Measurements from ENCODE around the gene KCNT2.

The KCNT2 gene

DNA sequence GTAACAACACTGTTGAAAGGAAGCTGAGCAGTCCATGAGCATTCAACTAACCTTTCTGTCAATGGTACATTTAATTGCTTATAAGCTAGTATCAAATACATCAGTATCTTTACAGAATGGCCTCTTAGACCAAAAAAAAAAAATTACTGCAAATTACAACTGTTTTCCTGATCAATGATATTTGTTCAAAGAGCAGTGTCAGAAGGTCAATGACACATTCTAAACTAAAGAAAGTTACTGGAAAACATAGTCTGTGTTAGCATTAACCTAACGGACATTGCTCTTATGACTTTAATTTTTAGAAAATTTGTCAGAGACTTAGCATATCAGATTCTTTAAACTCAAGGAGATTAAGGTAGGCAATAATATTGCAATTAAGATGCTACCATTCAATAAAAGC, 162.5 kb downstream of the KCNT2 start:
- DNase-seq (ENCODE audit: low spot score) = no peak

DNA sequence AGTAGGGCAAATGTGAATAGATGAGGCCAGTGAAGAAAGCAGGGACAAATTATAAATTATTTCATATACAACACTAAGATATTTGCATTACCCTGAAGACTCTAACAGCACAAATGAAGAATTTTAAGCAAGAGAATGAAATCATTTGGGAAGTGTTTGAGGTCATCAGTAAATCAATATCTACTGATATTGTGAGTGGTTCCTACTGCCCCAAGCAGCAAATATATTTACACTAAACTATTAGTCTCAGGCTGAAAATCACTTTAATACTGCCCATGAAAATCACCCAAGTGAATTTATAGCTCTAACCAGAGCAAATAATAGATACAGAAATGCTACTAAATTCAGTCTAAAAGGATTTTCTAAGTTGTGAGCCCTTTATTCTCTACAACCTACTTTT, 163.6 kb downstream of the KCNT2 start:
- DNase-seq (ENCODE audit: low spot score) = no peak

DNA sequence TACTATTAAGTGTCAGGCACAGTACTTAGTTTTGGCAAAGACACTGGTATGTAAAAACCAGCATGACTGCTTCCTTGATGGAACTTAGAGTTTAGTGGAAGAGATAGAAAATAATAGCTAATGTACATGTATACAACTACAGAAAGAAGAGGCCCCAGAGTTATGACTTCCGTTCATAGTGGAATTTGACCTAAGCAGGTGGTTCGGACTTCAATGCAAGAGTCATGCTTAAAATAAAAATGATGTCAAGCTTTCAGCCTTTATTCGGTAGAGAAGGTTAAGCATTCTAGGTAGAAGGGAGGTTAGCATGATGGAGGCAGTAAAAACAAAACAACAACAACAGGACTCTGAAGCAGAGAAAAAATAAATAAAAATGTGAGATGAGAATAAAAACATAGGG, 165.9 kb downstream of the KCNT2 start:
- DNase-seq (ENCODE audit: low spot score) = no peak

DNA sequence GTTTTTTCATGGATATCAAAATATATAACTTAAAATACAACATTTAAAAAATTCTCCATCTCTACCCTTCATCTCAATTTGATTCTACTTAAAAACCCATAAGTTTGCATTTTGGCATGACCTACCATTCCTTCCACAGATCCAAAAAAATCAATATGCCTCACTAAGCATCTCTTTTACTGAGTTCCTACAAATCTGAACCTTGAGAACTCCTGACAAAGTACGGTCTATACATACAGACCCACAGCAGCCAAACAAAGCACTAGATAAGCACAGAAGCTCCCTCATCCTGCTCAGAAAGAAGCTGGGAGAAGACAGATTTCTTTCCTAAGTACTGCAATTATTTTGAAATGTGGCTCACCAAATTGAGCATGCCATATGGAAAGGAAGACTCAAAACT, 167.5 kb downstream of the KCNT2 start:
- DNase-seq (ENCODE audit: low spot score) = no peak

DNA sequence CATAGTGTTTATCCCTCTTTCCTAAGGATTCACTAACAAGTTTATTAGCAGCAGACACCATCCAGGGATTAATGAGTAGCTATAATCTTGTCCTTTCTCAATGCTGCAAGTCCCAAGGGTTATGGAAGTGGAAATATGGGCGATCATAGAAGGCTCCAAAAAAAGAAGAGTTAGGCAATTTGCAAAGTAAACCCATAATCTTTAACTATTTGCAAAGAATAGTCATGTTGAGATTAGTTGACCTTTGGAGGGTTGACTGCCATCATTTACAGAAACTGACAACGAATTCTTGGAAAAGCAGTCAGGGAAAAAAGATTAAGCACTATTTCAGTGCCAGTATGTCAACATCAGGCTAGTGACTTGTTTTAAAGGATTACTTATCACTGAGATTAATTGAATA, 169.9 kb downstream of the KCNT2 start:
- DNase-seq (ENCODE audit: low spot score) = no peak

DNA sequence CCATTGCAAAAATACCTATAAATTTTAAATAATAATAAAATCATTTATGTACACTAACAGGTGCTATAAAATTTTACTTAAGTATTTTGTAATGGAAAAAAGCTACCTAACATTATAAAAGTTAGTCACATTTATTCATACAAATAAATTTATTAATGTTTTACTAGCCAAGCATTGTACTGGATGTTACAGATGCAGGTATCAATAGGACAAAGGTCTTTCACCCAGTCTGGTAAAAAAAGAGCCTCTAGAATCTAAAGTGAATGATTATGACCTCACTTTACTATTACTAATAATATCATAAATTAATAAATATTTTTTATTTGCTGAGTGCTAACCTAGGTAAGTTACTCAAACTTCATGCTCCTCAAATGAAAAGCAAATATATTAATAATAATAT, 170.6 kb downstream of the KCNT2 start:
- no peak for DNase-seq (ENCODE audit: low spot score)

DNA sequence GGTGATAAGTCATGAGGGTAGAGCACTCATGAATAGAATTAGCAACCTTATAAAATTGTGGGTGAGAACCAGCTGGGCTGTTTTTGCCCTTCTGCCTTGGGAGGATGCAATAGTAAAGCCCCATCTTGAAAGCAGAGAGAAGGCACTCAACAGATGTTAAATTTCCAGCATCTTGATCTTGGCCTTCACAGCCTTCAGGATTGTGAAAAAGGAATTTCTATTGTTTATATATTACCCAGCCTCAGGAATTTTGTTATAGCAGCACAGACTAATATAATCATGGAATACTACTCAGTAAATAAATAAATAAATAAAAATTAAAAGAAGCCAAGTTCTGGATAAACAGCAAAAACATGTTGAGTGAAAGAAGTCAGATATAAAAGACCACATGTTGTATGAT, 175.2 kb downstream of the KCNT2 start:
- no peak for DNase-seq (ENCODE audit: low spot score)

DNA sequence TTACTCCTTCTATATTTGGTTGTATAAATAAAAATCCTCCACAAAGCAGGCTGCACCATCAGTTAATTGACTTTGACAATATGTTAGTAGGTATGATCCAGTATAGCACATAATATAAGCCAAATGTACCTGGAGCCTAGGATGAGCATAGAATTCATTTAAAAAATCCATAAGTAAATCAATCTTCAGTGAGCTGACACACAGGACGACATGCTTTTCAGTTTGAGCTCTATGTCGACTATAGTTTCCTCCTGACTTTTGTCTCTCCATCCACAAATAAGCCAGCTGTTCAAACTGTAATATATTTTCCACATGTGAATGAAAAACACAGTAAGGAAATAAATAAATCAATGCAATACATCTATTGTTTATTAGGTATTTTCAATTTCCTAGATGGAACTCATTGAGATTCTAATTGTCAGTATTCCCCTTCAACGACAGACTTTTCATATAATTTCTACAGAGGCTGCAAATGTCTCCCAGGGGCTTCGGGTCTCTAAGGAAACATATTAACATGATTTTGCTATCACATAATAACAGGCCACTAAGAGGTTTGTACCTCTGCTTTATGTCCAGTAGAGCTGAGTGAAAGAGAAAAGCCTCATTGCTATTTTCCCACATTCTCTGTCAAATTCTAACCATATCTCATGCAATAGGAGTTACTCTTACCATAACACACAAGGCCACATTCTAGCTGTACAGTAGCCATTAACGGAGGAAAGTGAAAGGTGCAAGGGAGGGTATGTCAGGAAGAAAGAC, 180.1 kb downstream of the KCNT2 start:
- no peak for DNase-seq (ENCODE audit: low spot score)

DNA sequence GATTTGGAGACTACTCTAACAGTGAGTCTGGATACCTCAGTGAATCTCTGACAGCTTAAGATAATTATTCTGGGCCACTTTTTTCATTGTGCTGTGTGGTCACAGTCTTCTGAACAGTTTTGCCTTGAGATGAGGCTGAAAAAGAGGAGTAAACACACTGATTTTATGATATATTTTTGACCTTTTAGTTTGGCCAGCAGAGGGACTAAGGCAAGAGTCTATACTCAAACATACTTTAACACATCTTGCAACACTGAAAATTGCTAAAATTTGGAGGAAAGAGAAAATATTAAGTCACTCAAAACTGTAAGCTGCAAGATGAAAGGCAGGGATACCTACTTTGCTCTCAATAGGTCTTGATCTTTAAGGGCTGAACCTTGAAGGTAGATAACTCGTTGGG, 182.7 kb downstream of the KCNT2 start:
- DNase-seq (ENCODE audit: low spot score) = no peak

DNA sequence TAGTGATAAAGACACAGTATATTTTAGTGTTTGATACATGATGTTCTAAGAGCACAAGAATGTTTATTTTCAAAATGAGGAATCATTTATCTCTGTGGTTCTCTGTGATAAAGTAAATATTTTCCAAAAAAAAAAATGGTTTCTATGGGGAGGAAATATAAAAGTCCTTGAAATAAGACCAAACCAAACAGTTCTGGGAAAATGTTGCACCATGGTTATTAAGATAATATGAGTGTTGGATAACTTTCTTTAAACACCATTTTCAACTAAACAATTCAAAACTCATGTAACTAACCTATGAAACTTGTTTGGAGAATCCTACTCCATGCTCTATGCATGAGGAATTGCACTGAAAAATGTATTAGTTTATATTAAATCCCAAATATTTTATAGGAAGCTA, 184.6 kb downstream of the KCNT2 start:
- no peak for DNase-seq (ENCODE audit: low spot score)

DNA sequence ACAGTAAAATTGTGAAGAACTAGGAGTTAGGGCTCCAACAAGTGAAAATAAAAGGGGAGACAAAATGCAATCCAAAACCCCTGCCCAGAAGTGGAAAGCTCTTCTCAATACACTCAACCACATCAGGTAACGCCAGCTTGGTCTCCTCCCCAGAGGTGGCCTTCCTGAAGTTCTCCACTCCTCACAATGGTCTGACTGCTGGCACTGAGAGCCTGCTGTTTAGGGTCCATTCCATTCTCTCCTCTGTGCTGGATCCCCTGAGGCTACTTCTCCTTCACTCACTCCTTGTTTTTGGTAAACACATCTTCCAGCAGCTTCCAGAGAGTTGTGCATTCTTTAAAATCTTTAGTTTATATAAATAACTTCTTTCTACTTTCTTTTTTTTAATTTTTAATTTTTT, 189.5 kb downstream of the KCNT2 start:
- no peak for DNase-seq (ENCODE audit: low spot score)

DNA sequence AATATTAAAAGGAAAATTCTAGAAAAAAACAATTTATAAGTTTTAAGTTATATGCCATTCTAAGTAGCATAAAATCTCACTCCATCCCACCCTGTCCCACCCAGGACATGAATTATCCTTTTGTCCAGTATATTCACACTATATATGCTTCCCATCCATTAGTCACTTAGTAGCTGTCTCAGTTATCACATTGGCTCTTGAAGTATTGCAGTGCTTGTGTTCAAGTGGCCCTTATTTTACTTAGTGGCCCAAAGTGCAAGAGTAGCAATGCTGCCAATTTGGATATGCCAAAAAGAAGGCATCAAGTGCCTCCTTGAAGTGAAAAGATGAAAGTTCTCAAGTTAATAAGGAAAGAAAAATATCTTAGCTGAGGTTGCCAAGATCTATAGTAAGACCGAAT, 192.3 kb downstream of the KCNT2 start:
- no peak for DNase-seq (ENCODE audit: low spot score)

DNA sequence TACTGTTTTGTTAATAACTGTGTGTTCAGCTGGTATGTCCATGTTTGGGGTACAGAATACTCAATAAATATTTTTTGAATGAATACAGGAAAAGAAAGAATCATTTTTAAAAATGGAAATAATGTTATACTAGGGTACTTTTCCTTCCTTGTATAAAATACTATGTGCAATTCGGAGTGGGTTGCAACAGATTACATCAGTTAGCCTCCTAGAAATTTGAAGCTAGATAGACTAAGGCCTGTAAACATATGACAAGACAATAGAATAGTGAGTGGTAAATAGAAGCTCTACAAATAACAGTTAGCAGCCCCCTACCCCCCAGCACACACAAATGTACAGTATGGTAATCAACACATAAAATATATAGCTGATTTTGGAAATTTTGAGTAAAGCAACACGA, 195.9 kb downstream of the KCNT2 start:
- no peak for DNase-seq (ENCODE audit: low spot score)

DNA sequence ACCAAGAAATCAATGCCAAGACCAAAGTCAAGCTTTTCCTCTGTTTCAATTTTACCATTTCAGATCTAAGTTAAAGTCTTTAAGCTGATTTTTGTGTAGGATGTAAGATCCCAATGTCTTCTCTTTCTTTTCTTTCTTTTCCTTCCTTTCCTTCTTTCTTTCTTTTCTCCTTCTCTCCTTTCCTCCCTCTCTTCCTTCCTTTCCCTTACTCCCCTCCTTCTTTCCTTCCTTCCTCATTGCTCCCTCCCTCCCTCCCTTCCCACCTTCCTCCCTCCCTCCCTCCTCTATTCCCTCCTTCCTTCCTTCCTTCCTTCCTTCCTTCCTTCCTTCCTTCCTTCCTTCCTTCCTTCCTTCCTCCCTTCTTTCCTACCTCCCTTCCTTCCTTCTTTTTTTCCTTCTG, 197.5 kb downstream of the KCNT2 start:
- no peak for DNase-seq (ENCODE audit: low spot score)

DNA sequence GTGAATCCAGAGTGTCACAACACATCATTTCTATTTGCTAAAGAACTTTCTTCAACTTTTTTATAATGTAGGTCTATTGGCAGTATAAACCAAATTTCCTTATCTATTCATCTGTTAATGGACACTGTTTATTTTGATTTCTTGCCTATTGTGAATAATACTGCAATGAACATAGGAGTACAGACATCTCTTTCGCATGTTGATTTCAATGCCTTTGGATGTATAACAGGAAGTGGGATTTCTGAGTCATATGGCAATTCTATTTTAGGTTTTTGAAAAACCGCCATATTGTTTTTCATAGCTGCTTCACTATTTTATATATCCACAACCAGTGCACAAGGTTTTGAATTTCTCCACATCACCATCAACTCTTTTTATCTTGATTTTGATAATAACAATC, 198.7 kb downstream of the KCNT2 start:
- no peak for DNase-seq (ENCODE audit: low spot score)

DNA sequence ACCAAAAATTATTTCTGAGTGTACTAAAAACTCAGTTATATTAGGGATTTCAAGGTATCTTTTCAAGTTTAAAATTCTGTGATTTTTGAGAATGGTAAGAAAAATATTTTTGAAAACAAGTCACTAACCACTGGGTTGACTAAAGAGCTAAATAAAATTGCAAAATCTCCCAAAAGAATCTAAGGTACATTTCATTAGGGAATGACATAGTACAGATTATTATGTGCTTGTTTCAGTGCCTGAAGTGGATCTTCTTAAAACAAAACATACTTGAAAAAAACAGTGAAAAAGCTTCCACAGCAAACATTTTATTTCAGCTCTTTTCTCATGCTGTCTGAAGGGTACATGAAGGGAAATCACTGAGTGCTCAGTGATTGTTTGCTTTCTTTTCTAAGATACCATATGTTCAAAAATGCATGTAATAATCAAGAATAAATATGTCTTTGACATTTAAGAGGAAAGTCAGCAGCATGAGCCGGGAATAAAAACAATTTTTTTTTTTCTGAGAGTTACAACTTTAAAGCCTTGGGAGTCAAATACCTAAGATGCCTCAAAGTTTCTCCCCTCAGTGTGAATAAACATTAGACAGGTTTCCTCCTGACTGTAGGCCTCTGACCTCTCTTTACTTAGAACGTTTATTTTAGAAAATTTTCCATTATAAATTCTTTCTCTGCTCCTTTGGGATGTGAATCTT, 200.7 kb downstream of the KCNT2 start:
- no peak for DNase-seq (ENCODE audit: low spot score)

DNA sequence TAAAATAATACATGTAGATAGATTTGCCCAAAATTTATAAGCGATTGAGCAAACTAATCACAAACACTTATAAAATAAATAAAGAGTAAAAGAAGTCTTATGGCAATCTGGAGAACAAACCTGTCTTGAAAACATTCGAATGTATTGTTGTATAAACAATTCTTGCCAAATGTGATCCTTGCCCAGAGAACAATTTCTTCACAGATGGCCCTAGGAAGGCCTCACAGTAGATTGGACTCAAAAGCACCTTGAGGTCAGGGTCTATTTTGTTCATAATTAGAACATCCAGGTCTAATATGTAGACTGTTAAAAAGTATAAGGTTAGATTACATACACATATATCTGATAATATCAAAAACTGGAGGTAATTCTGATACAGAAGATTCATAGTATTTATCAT, 202.4 kb downstream of the KCNT2 start:
- no peak for DNase-seq (ENCODE audit: low spot score)

DNA sequence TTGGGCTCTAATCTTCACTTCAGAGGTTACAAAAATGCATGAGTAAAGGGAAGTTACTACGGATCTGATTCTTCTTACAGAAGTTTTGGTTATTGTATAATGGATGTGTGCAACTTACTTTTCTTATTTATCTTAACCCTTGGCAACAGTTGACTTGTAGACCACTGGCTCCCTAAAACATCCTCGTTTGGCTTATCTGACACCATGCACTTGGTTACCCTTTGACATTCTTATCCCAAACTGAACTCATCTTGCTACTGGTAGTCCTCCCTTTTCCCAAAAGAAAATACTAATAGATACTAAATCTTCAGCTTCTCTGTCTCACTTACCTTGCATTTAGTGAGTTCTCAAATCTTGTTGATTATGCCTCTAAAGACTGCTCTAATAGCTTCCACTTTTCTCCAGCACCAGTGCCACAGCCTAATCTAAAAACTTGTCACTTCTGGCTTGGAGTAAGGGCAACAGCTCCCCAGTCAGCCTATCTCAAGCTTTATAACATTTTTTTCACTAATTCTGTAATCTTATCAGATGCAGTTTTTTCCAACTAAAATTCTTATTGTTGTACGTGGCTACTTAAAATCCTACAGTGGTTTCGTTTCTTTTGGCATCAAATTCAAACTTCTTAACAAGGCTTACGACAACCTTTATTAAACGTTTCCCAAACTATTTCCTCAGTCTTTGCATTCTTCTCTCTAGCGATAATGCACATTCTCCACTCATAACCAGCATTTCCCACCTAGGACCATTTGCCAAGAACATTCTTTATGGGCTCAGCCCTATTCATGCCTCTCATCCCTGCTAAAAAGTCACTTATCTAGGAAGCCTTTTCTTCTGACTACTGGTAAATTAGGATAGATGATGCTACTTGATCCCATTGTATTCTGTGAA, 204.2 kb downstream of the KCNT2 start:
- DNase-seq (ENCODE audit: low spot score) = no peak

DNA sequence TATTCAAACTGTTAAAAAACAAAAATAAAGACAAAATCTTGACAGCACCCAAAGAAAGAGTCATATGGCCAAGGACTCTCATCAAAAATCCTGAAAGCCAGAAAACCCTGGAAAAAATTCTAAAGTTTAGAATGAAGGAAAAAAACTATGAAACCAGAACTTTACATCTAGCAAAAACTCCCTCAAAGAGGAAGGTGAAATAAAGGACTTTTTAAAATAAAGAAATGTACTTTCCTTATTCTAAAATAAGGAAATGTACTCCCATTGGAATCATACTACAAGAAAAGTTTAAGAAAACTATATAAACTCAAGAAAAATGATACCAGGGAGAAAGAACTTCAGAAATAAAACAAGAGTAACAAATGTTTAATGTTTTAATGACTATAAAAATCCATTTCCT, 206.3 kb downstream of the KCNT2 start:
- DNase-seq (ENCODE audit: low spot score) = no peak

DNA sequence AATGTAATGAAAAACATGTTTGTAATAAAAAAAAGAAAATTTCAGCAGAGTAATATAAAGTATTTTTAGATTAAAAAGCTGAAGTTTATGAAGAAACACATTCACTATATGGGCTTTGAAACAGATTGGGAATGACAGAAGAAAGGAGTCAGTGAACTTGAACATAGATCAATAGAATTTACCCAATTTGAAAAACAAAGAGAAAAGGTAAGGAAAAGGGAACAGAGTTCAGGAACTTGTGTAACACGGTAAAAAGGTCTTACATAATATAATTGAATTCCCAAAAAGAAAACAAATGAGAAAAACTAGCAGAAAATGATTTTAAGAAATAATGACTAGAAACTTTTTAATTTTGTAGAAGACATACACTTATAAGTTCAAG, 206.8 kb downstream of the KCNT2 start:
- no peak for DNase-seq (ENCODE audit: low spot score)

DNA sequence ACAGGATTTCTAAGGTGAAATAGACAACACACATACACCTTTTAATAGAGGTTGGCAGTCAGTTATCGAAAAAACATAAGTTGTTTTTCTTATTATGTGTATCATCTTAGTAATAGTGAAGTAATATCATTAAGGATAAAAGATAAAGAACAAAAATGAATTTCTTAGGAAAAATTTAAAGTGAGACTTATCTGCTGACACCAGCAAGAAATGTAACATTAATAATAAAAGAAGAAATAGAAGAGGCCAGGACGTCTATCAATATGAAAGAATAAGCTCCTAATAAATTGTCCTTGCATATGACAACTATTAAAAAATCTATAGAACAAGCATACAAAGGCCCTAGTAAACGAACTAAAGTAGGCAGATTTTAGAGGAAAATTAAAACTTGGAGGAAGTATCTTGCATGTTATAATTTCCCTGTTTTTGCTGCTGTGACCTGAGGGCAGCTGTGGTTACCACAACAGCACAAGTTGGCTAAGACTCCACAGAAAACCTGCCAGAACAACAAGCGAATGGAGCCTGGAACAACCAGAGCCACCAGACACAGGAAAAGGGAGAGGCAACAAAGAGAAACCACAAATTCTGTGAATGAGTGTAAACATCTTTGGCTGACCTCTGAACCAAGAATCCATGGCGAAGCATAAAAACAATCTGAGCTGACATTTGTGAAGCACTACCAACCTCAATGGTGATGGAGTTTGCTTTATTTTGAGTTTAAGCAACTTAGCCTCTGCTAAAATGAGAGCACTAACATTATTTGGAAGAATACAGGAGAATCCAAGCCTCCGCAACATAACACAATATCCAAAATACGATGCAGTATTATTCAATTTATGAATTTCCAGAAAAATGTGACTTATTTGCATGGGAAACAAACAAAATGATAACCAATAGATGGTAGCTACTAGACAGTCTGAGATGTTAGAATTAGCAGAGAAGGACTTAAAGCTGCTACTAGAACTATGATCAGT, 207.5 kb downstream of the KCNT2 start:
- DNase-seq (ENCODE audit: low spot score) = no peak

DNA sequence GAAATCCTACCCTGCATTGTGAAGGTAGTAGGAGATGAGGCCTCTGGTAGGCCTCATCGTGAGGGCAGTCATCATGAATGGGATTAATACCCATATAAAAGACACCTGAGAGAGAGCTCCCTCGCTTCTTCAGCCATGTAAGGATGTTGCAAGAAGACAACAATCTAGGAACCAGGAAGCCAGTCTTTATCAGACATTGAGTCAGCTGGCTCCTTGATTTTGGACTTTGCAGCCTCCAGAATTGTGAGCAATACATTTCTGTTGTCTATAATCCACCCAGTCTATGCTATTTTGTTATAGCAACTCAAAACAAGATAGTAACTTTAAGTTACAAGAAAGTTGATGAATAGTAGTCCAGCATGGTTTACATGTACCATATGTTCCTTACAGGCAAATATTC, 208.5 kb downstream of the KCNT2 start:
- no peak for DNase-seq (ENCODE audit: low spot score)

Measured in CD4-positive, alpha-beta T cell treated with Interleukin-2 at 100 ng/mL for 4 hours (primary cell).